Measurements from ENCODE around the gene PRICKLE2. TPM values are rescaled to one million over a fixed set of nuclear protein-coding genes. Genes with fewer than 3 reads are reported as not detected.
A peak's percentile ranks its signal among the peaks of the same experiment; 100 is the strongest.

Gene PRICKLE2
- total RNA-seq, 4 donors from 2014 or later, result 28.8 to 48.1 (median 38.5) TPM

- Histone ChIP-seq H3K9me3 (no peaks in the 10 kb centered on the region), H3K4me1 (peaks cover 34 to 35% of the 10 kb centered on the region in 2 donors), H3K36me3 (peaks cover 13 to 17% of the 10 kb centered on the region in 2 donors), H3K27me3 (no peaks in the 10 kb centered on the region), H3K27ac (peak overlapping the region; percentile 86 to 93 (median 91)), H3K4me3 (replicated peaks in 1 of 3) (no peak overlapping the region)
- intact Hi-C loops (cut with DNase I), result loop anchor here (10.0 kb wide), 1 partner anchor 105 kb away; no protein-coding TSS in a partner anchor
- WGBS, 2 donors, result 75 to 77% methylated on average over 6 of the region's 6 CpGs
- TF ChIP-seq POLR2A (IDR thresholded peaks at IDR 0.05) (no peak), CTCF (IDR thresholded peaks at IDR 0.05) (no peak)
- DNase-seq, result no peak
Measured at GRCh38 chr3:64149886-64150285, 75.4 kb downstream of the PRICKLE2 start.

- intact Hi-C loops (cut with DNase I), result loop anchor here (10.0 kb wide), 1 partner anchor 104 kb away; no protein-coding TSS in a partner anchor
- Histone ChIP-seq H3K9me3 (no peaks in the 10 kb centered on the region), H3K27ac (peak overlapping the region; percentile 86 to 93 (median 91)), H3K4me1 (peaks cover 34 to 35% of the 10 kb centered on the region in 2 donors), H3K27me3 (no peaks in the 10 kb centered on the region), H3K36me3 (peaks cover 13 to 17% of the 10 kb centered on the region in 2 donors), H3K4me3 (replicated peaks in 1 of 3) (no peak overlapping the region)
- TF ChIP-seq CTCF (IDR thresholded peaks at IDR 0.05) (no peak), POLR2A (IDR thresholded peaks at IDR 0.05) (no peak)
- no peak for DNase-seq
- 82 to 88% methylated on average over 10 of the region's 10 CpGs for WGBS, 2 donors
Measured at GRCh38 chr3:64148955-64149653, 76.2 kb downstream of the PRICKLE2 start.

- no peaks in the 10 kb centered on the region for H3K9me3 ChIP-seq
- 92 to 93% methylated on average over 11 to 13 of the region's 13 CpGs for WGBS, 2 donors
- DNase-seq, result no peak
- no peak overlapping the region for H3K4me3 ChIP-seq (replicated peaks in 1 of 3)
- no peaks in the 10 kb centered on the region for H3K27me3 ChIP-seq
- H3K27ac ChIP-seq, result no peak overlapping the region
- intact Hi-C loops (cut with DNase I), result loop anchor here (10.0 kb wide), 1 partner anchor 102 kb away; no protein-coding TSS in a partner anchor
- H3K36me3 ChIP-seq, result peaks cover 10 to 13% of the 10 kb centered on the region in 2 donors
- TF ChIP-seq POLR2A (IDR thresholded peaks at IDR 0.05), result no peak
- no peak for TF ChIP-seq CTCF (IDR thresholded peaks at IDR 0.05)
- H3K4me1 ChIP-seq, result peaks cover 31 to 33% of the 10 kb centered on the region in 2 donors
Measured at GRCh38 chr3:64147211-64147610, 78.1 kb downstream of the PRICKLE2 start.

- 90 to 93% methylated on average over 2 of the region's 2 CpGs for WGBS, 2 donors
Measured at GRCh38 chr3:64145438-64145837, 79.8 kb downstream of the PRICKLE2 start.

More at GRCh38 chr3:64145438-64145837, 79.8 kb downstream of the PRICKLE2 start:
- Histone ChIP-seq H3K27ac (no peak overlapping the region), H3K4me3 (replicated peaks in 1 of 3) (no peak overlapping the region), H3K27me3 (no peaks in the 10 kb centered on the region), H3K36me3 (peaks cover 10 to 13% of the 10 kb centered on the region in 2 donors), H3K9me3 (no peaks in the 10 kb centered on the region), H3K4me1 (peaks cover 15 to 23% of the 10 kb centered on the region in 2 donors)
- TF ChIP-seq CTCF (IDR thresholded peaks at IDR 0.05) (no peak), POLR2A (IDR thresholded peaks at IDR 0.05) (no peak)
- DNase-seq, result no peak
- intact Hi-C loops (cut with DNase I), result loop anchor here (10.0 kb wide), 1 partner anchor 101 kb away; no protein-coding TSS in a partner anchor
